SH-SY5Y (cell line): Measurements from ENCODE around the gene ADCY5.

Experiments used
- GATA2 ChIP-seq: IDR thresholded peaks from 2 replicates; pipeline ENCODE4 v1.6.1; 2011; ENCODE audit warnings: mild to moderate bottlenecking, low read depth, low read length
- GATA3 ChIP-seq: IDR thresholded peaks from 2 replicates; pipeline ENCODE4 v1.6.1; 2011; ENCODE audit warnings: low read depth, mild to moderate bottlenecking, low read length, moderate library complexity

The ADCY5 gene

GRCh38 chr3:123414973-123415775 is 33.7 kb downstream of the ADCY5 start:
- TF ChIP-seq GATA2 (no peak), GATA3 (no peak)

GRCh38 chr3:123412811-123413604 is 35.9 kb downstream of the ADCY5 start:
- TF ChIP-seq GATA2 (no peak), GATA3 (no peak)

GRCh38 chr3:123412076-123412475 is 36.8 kb downstream of the ADCY5 start:
- no peak for TF ChIP-seq GATA2
- TF ChIP-seq GATA3, result no peak

- TF ChIP-seq GATA3 (no peak), GATA2 (no peak)
Measured at GRCh38 chr3:123411340-123412040, 37.4 kb downstream of the ADCY5 start.

- no peak for TF ChIP-seq GATA2
- no peak for TF ChIP-seq GATA3
Measured at GRCh38 chr3:123410149-123410515, 38.8 kb downstream of the ADCY5 start.

GRCh38 chr3:123409443-123410148 is 39.3 kb downstream of the ADCY5 start:
- TF ChIP-seq GATA2 (no peak), GATA3 (no peak)

- no peak for TF ChIP-seq GATA2
- TF ChIP-seq GATA3, result no peak
Measured at GRCh38 chr3:123406598-123406997, 42.3 kb downstream of the ADCY5 start.

GRCh38 chr3:123405936-123406510 is 42.9 kb downstream of the ADCY5 start:
- TF ChIP-seq GATA2, result no peak
- TF ChIP-seq GATA3, result no peak

- TF ChIP-seq GATA2 (no peak), GATA3 (no peak)
Measured at GRCh38 chr3:123405021-123405420, 43.9 kb downstream of the ADCY5 start.

GRCh38 chr3:123404391-123404790 is 44.5 kb downstream of the ADCY5 start:
- TF ChIP-seq GATA3 (no peak), GATA2 (no peak)

- TF ChIP-seq GATA2, result no peak
- no peak for TF ChIP-seq GATA3
Measured at GRCh38 chr3:123401836-123402530, 46.9 kb downstream of the ADCY5 start.

- TF ChIP-seq GATA2 (no peak), GATA3 (no peak)
Measured at GRCh38 chr3:123400169-123400568, 48.7 kb downstream of the ADCY5 start.

- TF ChIP-seq GATA3 (no peak), GATA2 (no peak)
Measured at GRCh38 chr3:123399653-123400052, 49.2 kb downstream of the ADCY5 start.
